Central memory CD8-positive, alpha-beta T cell (primary cell): ENCODE results near the gene CASTOR2.
"Not testable (repeated sequence)": the region's sequence is repeated elsewhere in the genome, so short reads cannot be mapped to it uniquely, and the experiment has no call there.

Experiments used
- ATAC-seq: fragments of 150-1000 bp; cut with Tn5 transposase; replicated peaks from 2 replicates; pipeline ENCODE4 v1.10.0; 2022; ENCODE audit warnings: mild to moderate bottlenecking, moderate FRiP score, moderate number of reproducible peaks; ENCODE audit not compliant: poor library complexity, severe bottlenecking; ENCODE audit errors: extremely low read depth
- DNase-seq, 2 donors: peaks; one replicate each; pipeline ENCODE4 v3.0.0; 2021; ENCODE audit warnings: low spot score in 2 of 2
- H3K27ac Mint-ChIP-seq: one replicate; pipeline ENCODE4 v1.8.0; 2022; ENCODE audit warnings: low read depth, mild to moderate bottlenecking, moderate library complexity, mixed read lengths
- H3K27me3 Mint-ChIP-seq: one replicate; pipeline ENCODE4 v1.8.0; 2022; ENCODE audit warnings: mixed read lengths
- H3K36me3 Mint-ChIP-seq: one replicate; pipeline ENCODE4 v1.8.0; 2022; ENCODE audit warnings: mild to moderate bottlenecking, moderate library complexity, mixed read lengths; ENCODE audit not compliant: insufficient read depth
- H3K4me1 Mint-ChIP-seq: one replicate; pipeline ENCODE4 v1.8.0; 2022; ENCODE audit warnings: mixed read lengths
- H3K4me3 Mint-ChIP-seq: one replicate; pipeline ENCODE4 v1.8.0; 2022; ENCODE audit warnings: mild to moderate bottlenecking, moderate library complexity, mixed read lengths
- H3K9me3 Mint-ChIP-seq: one replicate; pipeline ENCODE4 v1.8.0; 2022; ENCODE audit warnings: mixed read lengths

The CASTOR2 gene

GRCh38 chr7:74964511-74965119, at the start of gene CASTOR2:
TSS of gene CASTOR2 (plus strand) at chr7:74964705. CDS start at chr7:74964986, 281 bp downstream.
- H3K27ac Mint-ChIP-seq, H3K9me3 Mint-ChIP-seq, H3K4me1 Mint-ChIP-seq, H3K36me3 Mint-ChIP-seq, H3K27me3 Mint-ChIP-seq: not testable (repeated sequence)
- peak; percentile 29 to 61 for DNase-seq
- peak; percentile 89 for ATAC-seq
- H3K4me3 Mint-ChIP-seq = peak within 1 kb of the TSS; percentile 31

GRCh38 chr7:74922321-74922890, 42.1 kb upstream of the CASTOR2 start:
- H3K4me3 Mint-ChIP-seq, H3K27ac Mint-ChIP-seq, ATAC-seq, H3K4me1 Mint-ChIP-seq, H3K9me3 Mint-ChIP-seq, H3K36me3 Mint-ChIP-seq, DNase-seq, H3K27me3 Mint-ChIP-seq: not testable (repeated sequence)

GRCh38 chr7:74923644-74924043, 40.9 kb upstream of the CASTOR2 start:
- H3K27ac Mint-ChIP-seq, H3K9me3 Mint-ChIP-seq, DNase-seq, H3K27me3 Mint-ChIP-seq, H3K36me3 Mint-ChIP-seq, H3K4me1 Mint-ChIP-seq, ATAC-seq, H3K4me3 Mint-ChIP-seq: not testable (repeated sequence)

GRCh38 chr7:74926968-74927367, 37.5 kb upstream of the CASTOR2 start:
- H3K9me3 Mint-ChIP-seq, H3K27me3 Mint-ChIP-seq, H3K27ac Mint-ChIP-seq, DNase-seq, H3K4me1 Mint-ChIP-seq, ATAC-seq, H3K4me3 Mint-ChIP-seq, H3K36me3 Mint-ChIP-seq: not testable (repeated sequence)

GRCh38 chr7:74931563-74932328, 32.8 kb upstream of the CASTOR2 start:
- not testable (repeated sequence) for H3K36me3 Mint-ChIP-seq, H3K27ac Mint-ChIP-seq, DNase-seq, H3K9me3 Mint-ChIP-seq, H3K27me3 Mint-ChIP-seq, H3K4me3 Mint-ChIP-seq, H3K4me1 Mint-ChIP-seq, ATAC-seq

- not testable (repeated sequence) for DNase-seq, H3K36me3 Mint-ChIP-seq, H3K4me1 Mint-ChIP-seq, H3K27me3 Mint-ChIP-seq, H3K4me3 Mint-ChIP-seq, ATAC-seq, H3K9me3 Mint-ChIP-seq, H3K27ac Mint-ChIP-seq
Observed at GRCh38 chr7:74939429-74939828, 25.1 kb upstream of the CASTOR2 start.

GRCh38 chr7:74941302-74942069, 23.0 kb upstream of the CASTOR2 start:
- not testable (repeated sequence) for H3K4me1 Mint-ChIP-seq, ATAC-seq, H3K9me3 Mint-ChIP-seq, DNase-seq, H3K27me3 Mint-ChIP-seq, H3K36me3 Mint-ChIP-seq, H3K27ac Mint-ChIP-seq, H3K4me3 Mint-ChIP-seq

- not testable (repeated sequence) for H3K4me1 Mint-ChIP-seq, H3K4me3 Mint-ChIP-seq, H3K27me3 Mint-ChIP-seq, H3K36me3 Mint-ChIP-seq, H3K27ac Mint-ChIP-seq, DNase-seq, ATAC-seq, H3K9me3 Mint-ChIP-seq
Observed at GRCh38 chr7:74943923-74944322, 20.6 kb upstream of the CASTOR2 start.

- ATAC-seq, H3K36me3 Mint-ChIP-seq, H3K4me1 Mint-ChIP-seq, H3K9me3 Mint-ChIP-seq, H3K4me3 Mint-ChIP-seq, H3K27ac Mint-ChIP-seq, DNase-seq, H3K27me3 Mint-ChIP-seq: not testable (repeated sequence)
Observed at GRCh38 chr7:74947741-74948140, 16.8 kb upstream of the CASTOR2 start.

GRCh38 chr7:74953774-74954173, 10.7 kb upstream of the CASTOR2 start:
- not testable (repeated sequence) for H3K4me3 Mint-ChIP-seq, ATAC-seq, H3K36me3 Mint-ChIP-seq, DNase-seq, H3K27ac Mint-ChIP-seq, H3K9me3 Mint-ChIP-seq, H3K4me1 Mint-ChIP-seq, H3K27me3 Mint-ChIP-seq

GRCh38 chr7:74958328-74958727, 6.2 kb upstream of the CASTOR2 start:
- not testable (repeated sequence) for DNase-seq, H3K27me3 Mint-ChIP-seq, H3K27ac Mint-ChIP-seq, H3K4me1 Mint-ChIP-seq, ATAC-seq, H3K4me3 Mint-ChIP-seq, H3K9me3 Mint-ChIP-seq, H3K36me3 Mint-ChIP-seq

GRCh38 chr7:74963704-74964510, 598 bp upstream of the CASTOR2 start:
- not testable (repeated sequence) for H3K27me3 Mint-ChIP-seq, H3K36me3 Mint-ChIP-seq, H3K4me1 Mint-ChIP-seq, H3K9me3 Mint-ChIP-seq, H3K27ac Mint-ChIP-seq, DNase-seq
- peak; percentile 60 for ATAC-seq
- peak overlapping the region; percentile 31 for H3K4me3 Mint-ChIP-seq
